T-cell (primary cell): ENCODE results near the gene BCR. TPM values are rescaled to one million over a fixed set of nuclear protein-coding genes. Genes with fewer than 3 reads are reported as not detected.
A peak's percentile ranks its signal among the peaks of the same experiment; 100 is the strongest.
"Not testable (repeated sequence)": the region's sequence is repeated elsewhere in the genome, so short reads cannot be mapped to it uniquely, and the experiment has no call there.

Experiments used
- ATAC-seq, 4 experiments: fragments of 200-7000 bp in 3 of 4; fragments of 150-1000 bp in 1 of 4; cut with Tn5 transposase; replicated peaks in 1 of 4; 1 replicate in 3 of 4; 2 replicates in 1 of 4; pipeline ENCODE4 v1.10.0; 2021; ENCODE audit warnings: moderate library complexity in 3 of 4, mild to moderate bottlenecking in 2 of 4, moderate number of reproducible peaks in 1 of 4
- CTCF ChIA-PET, 2 donors: fragments of 300-600 bp; sonication (Branson Sonifier 250); formaldehyde crosslinking; loops; one replicate each; lab custom pipeline; 2022; ENCODE audit warnings: antibody characterized with exemption in 2 of 2; lab: Charles Lee
- POLR2A ChIA-PET, 2 donors: fragments of 300-600 bp; sonication (Branson Sonifier 250); formaldehyde crosslinking; loops; one replicate each; lab custom pipeline; 2022; ENCODE audit warnings: antibody characterized with exemption in 2 of 2; lab: Charles Lee
- DNase-seq, 35 experiments: peaks; one replicate each; pipeline versions ENCODE4 v3.0.0 to v3.0.0-alpha.2; 2013 to 2023
- H3K27ac ChIP-seq: one replicate; pipeline ENCODE4 v1.5.1; 2013; ENCODE audit warnings: low read length
- H3K27me3 ChIP-seq, 2 experiments: replicated peaks in 1 of 2; 1 replicate in 1 of 2; 2 replicates in 1 of 2; pipeline versions ENCODE4 v1.6.1 to v1.7.0; 2013; ENCODE audit warnings: low read length in 1 of 2, mixed read lengths in 1 of 2; ENCODE audit not compliant: control insufficient read depth in 2 of 2, insufficient read depth in 2 of 2; ENCODE audit errors: extremely low read depth in 1 of 2
- H3K36me3 ChIP-seq, 2 donors: 1 replicate in 1 of 2; 2 replicates in 1 of 2; pipeline versions ENCODE4 v1.6.1 to v1.7.0; 2013; ENCODE audit warnings: low read length in 1 of 2; ENCODE audit not compliant: control insufficient read depth in 2 of 2, insufficient read depth in 1 of 2; ENCODE audit errors: extremely low read depth in 1 of 2
- H3K4me1 ChIP-seq, 2 experiments: 1 replicate in 1 of 2; 2 replicates in 1 of 2; pipeline versions ENCODE4 v1.6.1 to v1.7.0; 2013; ENCODE audit warnings: low read length in 2 of 2, mixed read lengths in 1 of 2; ENCODE audit not compliant: insufficient read depth in 2 of 2, control insufficient read depth in 1 of 2; ENCODE audit errors: extremely low read depth in 1 of 2
- H3K4me3 ChIP-seq, 2 donors: 1 replicate in 1 of 2; 2 replicates in 1 of 2; pipeline versions ENCODE4 v1.5.1 to v1.7.0; 2013; ENCODE audit warnings: mild to moderate bottlenecking in 2 of 2, low read length in 1 of 2, moderate library complexity in 1 of 2; ENCODE audit not compliant: control insufficient read depth in 1 of 2; ENCODE audit errors: extremely low read depth in 1 of 2
- H3K9me3 ChIP-seq: 2 replicates; pipeline ENCODE4 v1.7.0; 2013
- H3K27ac Mint-ChIP-seq, 2 donors: one replicate each; pipeline ENCODE4 v1.8.0; 2020 to 2021; ENCODE audit warnings: mild to moderate bottlenecking in 2 of 2, mixed read lengths in 2 of 2
- H3K27me3 Mint-ChIP-seq, 2 donors: one replicate each; pipeline ENCODE4 v1.8.0; 2021 to 2022; ENCODE audit warnings: mixed read lengths in 2 of 2
- H3K36me3 Mint-ChIP-seq: one replicate; pipeline ENCODE4 v1.8.0; 2021; ENCODE audit warnings: mixed read lengths
- H3K4me1 Mint-ChIP-seq, 3 donors: one replicate each; pipeline ENCODE4 v1.8.0; 2020 to 2022; ENCODE audit warnings: mixed read lengths in 3 of 3, mild to moderate bottlenecking in 1 of 3
- H3K4me3 Mint-ChIP-seq, 3 donors: one replicate each; pipeline ENCODE4 v1.8.0; 2020 to 2022; ENCODE audit warnings: mild to moderate bottlenecking in 3 of 3, mixed read lengths in 3 of 3, moderate library complexity in 3 of 3
- H3K9me3 Mint-ChIP-seq, 3 donors: one replicate each; pipeline ENCODE4 v1.8.0; 2020 to 2022; ENCODE audit warnings: mixed read lengths in 3 of 3
- WGBS: methylation state at CpG from one replicate; pipeline ENCODE4 v1.1.5; 2013; ENCODE audit warnings: missing lambda C conversion rate; ENCODE audit not compliant: insufficient coverage; 5-methylcytosine and 5-hydroxymethylcytosine counted together
- total RNA-seq, 35 experiments: library from RNA in 6 of 35; stranded (reverse) in 6 of 35; fragments of 120-200 nt in 1 of 35; gene quantifications; one replicate each; pipeline versions ENCODE4 v1.2.1 to v1.2.4 and lab custom pipeline; 2013 to 2026

BCR gene
- total RNA-seq, 5 donors from 2014 or later (not counting 1 experiment from before 2014, with no cell fraction given) = 74.6 to 103 (median 85.5) TPM

DNA sequence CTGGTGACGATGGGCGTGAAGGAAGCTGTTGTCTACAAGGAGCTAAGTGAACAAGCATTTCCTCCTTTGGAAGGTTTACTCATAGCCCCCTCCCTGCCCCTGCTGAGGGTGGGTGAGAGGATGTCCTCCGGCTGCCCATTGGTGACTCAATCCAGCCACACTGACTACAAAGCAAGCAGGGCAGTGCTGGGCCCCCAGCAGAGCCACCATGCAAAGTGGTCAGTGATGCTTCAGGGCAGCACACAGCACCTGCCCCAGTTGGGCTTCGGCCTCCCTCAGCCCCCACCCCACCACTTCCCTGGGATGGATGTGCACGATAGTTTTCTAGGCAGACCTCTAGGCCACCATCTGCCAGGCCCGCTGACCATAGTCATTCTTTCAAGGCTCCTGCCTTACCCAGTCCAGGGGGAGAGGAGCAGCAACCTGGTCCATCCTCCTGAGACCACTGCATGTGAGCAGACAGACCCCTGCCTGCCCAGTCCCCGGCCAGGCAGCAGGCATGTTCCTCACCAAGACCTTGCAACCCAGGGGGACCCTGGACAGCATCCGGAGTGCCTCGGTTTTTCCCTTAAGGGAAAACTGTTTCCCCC lies 125.1 kb downstream of the BCR start:
- Mint-ChIP-seq H3K9me3 (no peaks in the 10 kb centered on the region), H3K4me3 (no peak overlapping the region), H3K4me1 (no peaks in the 10 kb centered on the region), H3K36me3 (peaks cover 25% of the 10 kb centered on the region), H3K27me3 (no peaks in the 10 kb centered on the region), H3K27ac (no peak overlapping the region)
- CTCF ChIA-PET = no interaction called here
- ATAC-seq (no peak), DNase-seq (peak in 1 of 35 experiments; percentile 7)
- H3K27me3 ChIP-seq = peaks cover 0 to 2% of the 10 kb centered on the region in 2 experiments
- POLR2A ChIA-PET = interaction anchor here in 1 of 2 donors (0.7 kb wide), 1 partner anchor 61 kb away, joined by 3 read pairs; no protein-coding TSS in a partner anchor
- no peak overlapping the region for H3K27ac ChIP-seq
- 96% methylated on average over 6 of the region's 9 CpGs for WGBS
- no peak overlapping the region for H3K4me3 ChIP-seq
- peaks cover 6 to 40% of the 10 kb centered on the region in 2 donors for H3K36me3 ChIP-seq
- no peaks in the 10 kb centered on the region for H3K9me3 ChIP-seq
- no peaks in the 10 kb centered on the region for H3K4me1 ChIP-seq

- H3K9me3 Mint-ChIP-seq = no peaks in the 10 kb centered on the region
- H3K4me1 ChIP-seq = no peaks in the 10 kb centered on the region
- H3K9me3 ChIP-seq = no peaks in the 10 kb centered on the region
- H3K4me3 ChIP-seq = no peak overlapping the region
- POLR2A ChIA-PET = no interaction called here
- no peak overlapping the region for H3K27ac Mint-ChIP-seq
- DNase-seq (peak in 1 of 35 experiments; percentile 15), ATAC-seq (no peak)
- H3K27me3 ChIP-seq = peaks cover 0 to 2% of the 10 kb centered on the region in 2 experiments
- H3K36me3 ChIP-seq = peaks cover 4 to 36% of the 10 kb centered on the region in 2 donors
- no peaks in the 10 kb centered on the region for H3K4me1 Mint-ChIP-seq
- H3K27ac ChIP-seq = no peak overlapping the region
- peaks cover 21% of the 10 kb centered on the region for H3K36me3 Mint-ChIP-seq
- WGBS = 97% methylated on average over 9 of the region's 11 CpGs
- H3K4me3 Mint-ChIP-seq = no peak overlapping the region
- CTCF ChIA-PET = no interaction called here
- no peaks in the 10 kb centered on the region for H3K27me3 Mint-ChIP-seq
Measured at GRCh38 chr22:23305922-23306374, 125.6 kb downstream of the BCR start.

DNA sequence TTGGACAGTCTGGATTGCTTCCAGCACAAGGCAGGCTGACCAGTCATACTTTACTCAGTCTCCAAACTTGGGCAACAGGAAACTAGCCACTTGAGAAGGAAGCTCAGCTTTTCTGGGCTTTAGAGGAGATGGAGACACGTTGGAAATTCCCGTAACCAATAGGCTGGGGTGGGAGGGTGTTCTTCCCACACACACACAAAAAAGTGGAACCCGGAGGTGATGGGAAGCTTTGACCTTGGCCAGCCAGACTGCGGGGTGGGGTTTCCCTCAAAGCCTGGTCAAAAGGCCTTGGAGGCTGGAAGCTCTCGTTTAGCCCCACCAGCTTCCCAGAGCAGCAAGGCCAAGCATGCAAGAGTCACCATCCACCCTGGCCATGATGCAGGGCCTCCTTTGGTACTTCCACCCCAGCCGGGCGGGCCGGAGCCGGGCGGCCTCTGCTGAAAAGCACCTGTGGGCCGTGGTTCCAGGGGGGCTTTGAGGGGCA lies 126.2 kb downstream of the BCR start:
- no peaks in the 10 kb centered on the region for H3K4me1 ChIP-seq
- no peak overlapping the region for H3K27ac ChIP-seq
- DNase-seq (peak in 1 of 35 experiments; percentile 13), ATAC-seq (no peak)
- H3K36me3 Mint-ChIP-seq = peaks cover 15% of the 10 kb centered on the region
- H3K4me3 Mint-ChIP-seq = no peak overlapping the region
- 98% methylated on average over 7 of the region's 11 CpGs for WGBS
- H3K9me3 Mint-ChIP-seq = no peaks in the 10 kb centered on the region
- ChIA-PET POLR2A (interaction anchor here in 1 of 2 donors (0.6 kb wide), 1 partner anchor 266 kb away, joined by 3 read pairs; no protein-coding TSS in a partner anchor), CTCF (no interaction called here)
- H3K4me1 Mint-ChIP-seq = no peaks in the 10 kb centered on the region
- H3K4me3 ChIP-seq = no peak overlapping the region
- no peaks in the 10 kb centered on the region for H3K9me3 ChIP-seq
- H3K27me3 ChIP-seq = peaks cover 0 to 2% of the 10 kb centered on the region in 2 experiments
- no peaks in the 10 kb centered on the region for H3K27me3 Mint-ChIP-seq
- H3K27ac Mint-ChIP-seq = no peak overlapping the region
- peaks cover 1 to 31% of the 10 kb centered on the region in 2 donors for H3K36me3 ChIP-seq

- CTCF ChIA-PET = no interaction called here
- peaks cover 0 to 27% of the 10 kb centered on the region in 2 donors for H3K36me3 ChIP-seq
- H3K27ac ChIP-seq = no peak overlapping the region
- Mint-ChIP-seq H3K4me1 (no peaks in the 10 kb centered on the region), H3K4me3 (no peak overlapping the region), H3K36me3 (peaks cover 14% of the 10 kb centered on the region), H3K27ac (no peak overlapping the region), H3K9me3 (no peaks in the 10 kb centered on the region), H3K27me3 (no peaks in the 10 kb centered on the region)
- no peaks in the 10 kb centered on the region for H3K9me3 ChIP-seq
- H3K4me1 ChIP-seq = no peaks in the 10 kb centered on the region
- WGBS = 80% methylated on average over 1 of the region's 3 CpGs
- H3K27me3 ChIP-seq = peaks cover 0 to 2% of the 10 kb centered on the region in 2 experiments
- ATAC-seq (no peak), DNase-seq (no peak)
- POLR2A ChIA-PET = interaction anchor here in 1 of 2 donors (0.6 kb wide), 1 partner anchor 266 kb away, joined by 3 read pairs; no protein-coding TSS in a partner anchor
- H3K4me3 ChIP-seq = no peak overlapping the region
Measured at GRCh38 chr22:23306926-23307325, 126.6 kb downstream of the BCR start.

DNA sequence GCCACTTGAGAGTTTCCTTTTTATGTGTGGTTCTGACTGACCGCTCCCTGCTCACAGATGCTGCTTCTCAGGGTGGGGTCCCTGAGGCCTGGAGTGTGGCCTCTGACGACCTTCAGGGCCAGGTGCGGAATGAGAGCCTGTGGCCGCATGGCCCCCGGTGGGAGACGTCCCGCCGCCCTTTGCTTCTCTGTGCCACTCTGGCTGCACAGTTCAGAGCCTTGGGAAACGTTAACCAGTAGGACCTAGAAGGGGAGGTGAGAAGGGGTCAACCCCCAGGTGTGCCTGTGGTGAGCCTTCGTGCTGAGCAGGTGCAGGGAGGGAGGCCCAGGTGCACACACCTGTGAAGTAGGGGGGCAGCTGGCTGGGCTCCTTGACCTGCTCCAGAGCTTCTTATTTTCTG lies 127.2 kb downstream of the BCR start:
- H3K9me3 Mint-ChIP-seq, H3K27ac Mint-ChIP-seq, POLR2A ChIA-PET, DNase-seq, H3K4me1 Mint-ChIP-seq, H3K27ac ChIP-seq, ATAC-seq, H3K4me3 ChIP-seq, H3K27me3 Mint-ChIP-seq, H3K4me1 ChIP-seq, H3K9me3 ChIP-seq, H3K4me3 Mint-ChIP-seq, H3K27me3 ChIP-seq, CTCF ChIA-PET: not testable (repeated sequence)
- peaks cover 14% of the 10 kb centered on the region for H3K36me3 Mint-ChIP-seq
- no CpG with 5 or more reads among the region's 10 CpGs for WGBS
- peaks cover 0 to 22% of the 10 kb centered on the region in 2 donors for H3K36me3 ChIP-seq

- H3K4me3 Mint-ChIP-seq, POLR2A ChIA-PET, H3K4me3 ChIP-seq, DNase-seq, H3K27me3 Mint-ChIP-seq, H3K27ac Mint-ChIP-seq, H3K9me3 Mint-ChIP-seq, ATAC-seq, H3K9me3 ChIP-seq, CTCF ChIA-PET, H3K36me3 Mint-ChIP-seq, H3K4me1 Mint-ChIP-seq, H3K4me1 ChIP-seq, H3K27ac ChIP-seq, H3K27me3 ChIP-seq: not testable (repeated sequence)
- WGBS = no CpG with 5 or more reads among the region's 12 CpGs
- H3K36me3 ChIP-seq = peaks cover 2 to 22% of the 10 kb centered on the region in 2 donors
Measured at GRCh38 chr22:23309261-23309660, 129.0 kb downstream of the BCR start.
